Activated CD4-positive, alpha-beta T cell treated with anti-CD3 and anti-CD28 coated beads for 36 hours (primary cell): Measurements from ENCODE around the gene FBH1. TPM values are rescaled to one million over a fixed set of nuclear protein-coding genes. Genes with fewer than 3 reads are reported as not detected.
"Not testable (repeated sequence)": the region's sequence is repeated elsewhere in the genome, so short reads cannot be mapped to it uniquely, and the experiment has no call there.

Experiments used
- ATAC-seq: fragments of 200-7000 bp; cut with Tn5 transposase; one replicate; pipeline ENCODE4 v1.10.0; 2021; ENCODE audit warnings: mild to moderate bottlenecking, moderate library complexity
- CTCF ChIA-PET: fragments of 350-600 bp; sonication (Branson Sonifier 250); formaldehyde crosslinking; loops from one replicate; lab custom pipeline; 2021; ENCODE audit warnings: antibody characterized with exemption; lab: Charles Lee
- POLR2A ChIA-PET: fragments of 350-600 bp; sonication (Branson Sonifier 250); formaldehyde crosslinking; loops from one replicate; lab custom pipeline; 2021; ENCODE audit warnings: antibody characterized with exemption, inconsistent platforms; lab: Charles Lee
- DNase-seq: peaks from one replicate; pipeline ENCODE4 v3.0.0-alpha.2; 2020
- H3K27ac Mint-ChIP-seq: one replicate; pipeline ENCODE4 v1.8.0; 2021; ENCODE audit warnings: mixed read lengths
- H3K27me3 Mint-ChIP-seq: one replicate; pipeline ENCODE4 v1.8.0; 2021; ENCODE audit warnings: mixed read lengths
- H3K36me3 Mint-ChIP-seq: one replicate; pipeline ENCODE4 v1.8.0; 2021; ENCODE audit warnings: low read depth, mixed read lengths
- H3K4me1 Mint-ChIP-seq: one replicate; pipeline ENCODE4 v1.8.0; 2021; ENCODE audit warnings: mixed read lengths
- H3K4me3 Mint-ChIP-seq: one replicate; pipeline ENCODE4 v1.8.0; 2021; ENCODE audit warnings: mild to moderate bottlenecking, moderate library complexity, mixed read lengths
- H3K9me3 Mint-ChIP-seq: one replicate; pipeline ENCODE4 v1.8.0; 2021; ENCODE audit warnings: low read depth, mixed read lengths
- intact Hi-C, 2 experiments: fragments of 100-400 bp; cut with DNase I in 1 of 2; cut with micrococcal nuclease in 1 of 2; formaldehyde crosslinking; loops; one replicate each; pipeline versions ENCODE4 v1.14.2 to v1.15.1; 2022 to 2024; cut with DNase I, micrococcal nuclease
- total RNA-seq, 2 experiments: library from RNA; stranded (reverse); gene quantifications; one replicate each; pipeline ENCODE4 v1.2.3, GENCODE V29; 2021

Gene FBH1
- total RNA-seq, 2 experiments from 2014 or later, result 53.3 to 56.2 TPM

GRCh38 chr10:5858811-5859210 lies 31.2 kb upstream of the FBH1 start:
- DNase-seq (no peak), ATAC-seq (no peak)
- H3K27me3 Mint-ChIP-seq, result no peaks in the 10 kb centered on the region
- no peak overlapping the region for H3K27ac Mint-ChIP-seq
- H3K36me3 Mint-ChIP-seq, result peaks cover 5% of the 10 kb centered on the region
- no peaks in the 10 kb centered on the region for H3K9me3 Mint-ChIP-seq
- ChIA-PET CTCF (interaction anchor here (0.6 to 2.4 kb wide), 4 partner anchors 12 to 453 kb away, joined by 3 to 11 read pairs (median 4); no protein-coding TSS in a partner anchor), POLR2A (no interaction called here)
- H3K4me1 Mint-ChIP-seq, result no peaks in the 10 kb centered on the region
- H3K4me3 Mint-ChIP-seq, result no peak overlapping the region
- intact Hi-C loops, result no loop called here

- POLR2A ChIA-PET, result no interaction called here
- DNase-seq (no peak), ATAC-seq (no peak)
- no peaks in the 10 kb centered on the region for H3K27me3 Mint-ChIP-seq
- no peaks in the 10 kb centered on the region for H3K9me3 Mint-ChIP-seq
- peaks cover 5% of the 10 kb centered on the region for H3K36me3 Mint-ChIP-seq
- no peak overlapping the region for H3K4me3 Mint-ChIP-seq
- CTCF ChIA-PET, result interaction anchor here (0.8 kb wide), 1 partner anchor 11 kb away, joined by 7 read pairs; no protein-coding TSS in a partner anchor
- H3K27ac Mint-ChIP-seq, result no peak overlapping the region
- intact Hi-C loops, result no loop called here
- H3K4me1 Mint-ChIP-seq, result no peaks in the 10 kb centered on the region
These were observed 30.0 kb upstream of the FBH1 start for GRCh38 chr10:5860066-5860465.

DNA sequence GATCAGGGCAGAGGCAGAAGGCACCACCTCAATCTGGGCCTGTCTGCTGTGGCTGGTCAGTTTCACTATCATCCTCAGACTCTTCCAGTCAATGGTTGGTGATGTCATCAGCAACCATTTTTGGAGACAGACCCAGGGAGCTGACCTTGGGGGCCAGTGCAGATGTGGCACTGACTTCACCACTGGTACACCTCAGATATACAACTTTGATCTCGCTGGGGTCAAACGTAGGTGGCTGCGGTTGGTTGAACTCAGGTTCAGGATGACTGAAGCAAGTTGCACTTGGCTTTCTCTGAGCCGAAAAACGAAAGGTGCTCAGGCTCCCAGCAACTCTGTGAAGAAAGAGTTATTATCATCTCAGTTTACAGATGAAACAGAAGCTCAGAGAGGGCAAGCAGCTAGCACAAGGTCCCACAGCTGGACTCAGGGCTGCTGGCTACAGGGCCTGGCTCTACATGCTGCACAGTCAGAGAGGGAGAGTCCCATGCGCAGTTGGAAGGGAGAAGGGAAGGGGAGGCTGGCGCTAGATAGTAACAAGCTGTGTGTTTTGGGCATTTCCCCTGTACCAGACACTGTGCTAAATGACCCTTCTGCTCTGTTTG lies 27.6 kb upstream of the FBH1 start:
- ChIA-PET POLR2A (no interaction called here), CTCF (interaction anchor here (0.9 kb wide), 1 partner anchor 162 kb away, joined by 3 read pairs; no protein-coding TSS in a partner anchor)
- peak; percentile 42 for ATAC-seq
- no peaks in the 10 kb centered on the region for H3K4me1 Mint-ChIP-seq
- intact Hi-C loops, result no loop called here
- H3K4me3 Mint-ChIP-seq, result no peak overlapping the region
- H3K36me3 Mint-ChIP-seq, result peaks cover 5% of the 10 kb centered on the region
- no peaks in the 10 kb centered on the region for H3K9me3 Mint-ChIP-seq
- no peaks in the 10 kb centered on the region for H3K27me3 Mint-ChIP-seq
- DNase-seq, result no peak
- no peak overlapping the region for H3K27ac Mint-ChIP-seq

- CTCF ChIA-PET, result interaction anchor here (0.6 kb wide), 1 partner anchor 359 kb away, joined by 3 read pairs; no protein-coding TSS in a partner anchor
- POLR2A ChIA-PET, H3K4me1 Mint-ChIP-seq: not testable (repeated sequence)
These were observed 26.9 kb upstream of the FBH1 start for GRCh38 chr10:5862981-5863685.

GRCh38 chr10:5866451-5867081 lies 23.5 kb upstream of the FBH1 start:
- H3K36me3 Mint-ChIP-seq, intact Hi-C loops, DNase-seq, ATAC-seq, H3K4me1 Mint-ChIP-seq, POLR2A ChIA-PET, H3K27ac Mint-ChIP-seq, H3K9me3 Mint-ChIP-seq, CTCF ChIA-PET, H3K4me3 Mint-ChIP-seq, H3K27me3 Mint-ChIP-seq: not testable (repeated sequence)

More at GRCh38 chr10:5862981-5863685, 26.9 kb upstream of the FBH1 start:
- H3K36me3 Mint-ChIP-seq, intact Hi-C loops, H3K27me3 Mint-ChIP-seq, H3K27ac Mint-ChIP-seq, DNase-seq, H3K4me3 Mint-ChIP-seq, H3K9me3 Mint-ChIP-seq, ATAC-seq: not testable (repeated sequence)

DNA sequence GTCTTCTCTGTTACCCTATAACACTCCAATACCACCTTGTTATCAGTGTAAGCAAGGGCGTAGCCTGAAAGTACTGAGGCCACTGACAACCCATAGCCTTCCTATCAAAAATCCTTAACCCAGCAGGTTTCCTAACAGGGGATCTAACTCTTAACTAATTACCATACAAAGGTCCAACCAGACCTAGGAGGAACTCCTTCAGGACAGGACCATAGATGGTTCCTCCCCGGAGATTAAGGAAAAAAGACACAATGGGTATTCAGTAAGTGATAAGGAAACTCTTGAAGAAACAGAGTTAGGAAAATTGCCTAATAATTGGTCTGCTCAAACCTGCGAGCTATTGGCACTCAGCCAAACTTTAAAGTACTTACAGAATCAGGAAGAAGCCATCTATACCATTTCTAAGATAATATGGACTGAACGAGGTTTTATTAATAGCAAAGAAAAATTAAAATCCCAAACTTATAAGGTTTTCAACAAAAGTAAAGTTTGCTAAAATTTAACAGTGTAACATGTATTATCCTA lies 22.9 kb upstream of the FBH1 start:
- POLR2A ChIA-PET, intact Hi-C loops, ATAC-seq, H3K27ac Mint-ChIP-seq, H3K4me1 Mint-ChIP-seq, H3K4me3 Mint-ChIP-seq, H3K9me3 Mint-ChIP-seq, DNase-seq, H3K36me3 Mint-ChIP-seq, H3K27me3 Mint-ChIP-seq: not testable (repeated sequence)
- CTCF ChIA-PET, result interaction anchor here (2.0 kb wide), 1 partner anchor 21 kb away, joined by 5 read pairs; no protein-coding TSS in a partner anchor

DNA sequence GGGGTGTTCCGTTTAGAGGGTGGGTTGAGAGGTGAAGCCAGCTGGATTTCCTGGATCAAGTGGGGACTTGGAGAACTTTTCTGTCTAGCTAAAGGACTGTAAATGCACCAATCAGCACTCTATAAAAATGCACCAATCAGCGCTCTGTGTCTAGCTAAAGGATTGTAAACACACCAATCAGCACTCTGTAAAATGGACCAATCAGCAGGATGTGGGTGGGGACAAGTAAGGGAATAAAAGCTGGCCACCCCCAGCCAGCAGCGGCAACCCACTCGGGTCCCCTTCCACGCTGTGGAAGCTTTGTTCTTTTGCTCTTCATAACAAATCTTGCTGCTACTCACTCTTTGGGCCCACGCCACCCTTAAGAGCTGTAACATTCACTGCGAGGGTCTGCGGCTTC lies 21.7 kb upstream of the FBH1 start:
- H3K27ac Mint-ChIP-seq, H3K4me3 Mint-ChIP-seq, intact Hi-C loops, POLR2A ChIA-PET, H3K27me3 Mint-ChIP-seq, H3K4me1 Mint-ChIP-seq, H3K36me3 Mint-ChIP-seq, ATAC-seq, DNase-seq, H3K9me3 Mint-ChIP-seq: not testable (repeated sequence)
- CTCF ChIA-PET, result interaction anchor here (1.0 to 2.0 kb wide), 2 partner anchors 20 to 21 kb away, joined by 3 to 5 read pairs; partner anchors contain the start of genes ANKRD16 and FBH1

GRCh38 chr10:5869156-5869555 lies 20.9 kb upstream of the FBH1 start:
- peaks cover 4% of the 10 kb centered on the region for H3K4me1 Mint-ChIP-seq
- peaks cover 3% of the 10 kb centered on the region for H3K36me3 Mint-ChIP-seq
- intact Hi-C loops, result no loop called here
- ChIA-PET CTCF (interaction anchor here (1.0 to 2.0 kb wide), 4 partner anchors 19 to 58 kb away, joined by 3 to 7 read pairs (median 4); partner anchors contain the start of genes ANKRD16 and FBH1), POLR2A (no interaction called here)
- no peak for DNase-seq
- no peak overlapping the region for H3K4me3 Mint-ChIP-seq
- H3K27me3 Mint-ChIP-seq, result no peaks in the 10 kb centered on the region
- no peak for ATAC-seq
- no peak overlapping the region for H3K27ac Mint-ChIP-seq
- peaks cover 3% of the 10 kb centered on the region for H3K9me3 Mint-ChIP-seq

- H3K4me1 Mint-ChIP-seq, result peaks cover 4% of the 10 kb centered on the region
- CTCF ChIA-PET, result interaction anchor here (0.9 kb wide), 1 partner anchor 11 kb away, joined by 7 read pairs; no protein-coding TSS in a partner anchor
- intact Hi-C loops, result loop anchor here in 1 of 2 experiments (5.0 kb wide), 1 partner anchor 429 kb away; no protein-coding TSS in a partner anchor
- H3K4me3 Mint-ChIP-seq, result no peak overlapping the region
- POLR2A ChIA-PET, result interaction anchor here (0.6 kb wide), 1 partner anchor 1083 kb away, joined by 4 read pairs; no protein-coding TSS in a partner anchor
- no peak overlapping the region for H3K27ac Mint-ChIP-seq
- H3K9me3 Mint-ChIP-seq, result peaks cover 3% of the 10 kb centered on the region
- no peak for ATAC-seq
- H3K36me3 Mint-ChIP-seq, result peaks cover 10% of the 10 kb centered on the region
- no peaks in the 10 kb centered on the region for H3K27me3 Mint-ChIP-seq
- no peak for DNase-seq
These were observed 18.4 kb upstream of the FBH1 start for GRCh38 chr10:5871596-5871995.

DNA sequence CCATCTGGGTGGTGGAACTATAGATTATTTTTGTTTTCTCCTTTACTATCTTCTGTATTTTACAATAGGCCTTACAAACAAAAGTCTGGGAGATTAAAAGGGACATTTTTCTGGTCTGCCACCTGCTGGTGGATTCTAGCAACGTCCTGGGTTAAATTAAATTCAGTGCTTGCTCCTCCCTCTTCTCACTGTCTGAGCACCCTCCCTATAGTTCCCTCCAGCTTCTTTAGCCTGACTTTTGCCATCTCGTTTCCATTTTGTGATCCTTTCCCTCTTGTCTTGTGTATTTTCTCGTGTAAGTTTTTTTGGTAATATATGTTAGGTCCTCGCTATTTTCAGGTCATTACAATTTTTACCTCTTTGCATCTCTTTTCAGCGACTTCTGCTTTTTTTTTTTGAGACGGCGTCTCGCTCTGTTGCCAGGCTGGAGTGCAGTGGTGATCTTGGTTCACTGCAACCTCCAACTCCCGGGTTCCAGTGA lies 16.5 kb upstream of the FBH1 start:
- Mint-ChIP-seq H3K27me3 (no peaks in the 10 kb centered on the region), H3K36me3 (peaks cover 20% of the 10 kb centered on the region), H3K4me3 (no peak overlapping the region), H3K27ac (no peak overlapping the region), H3K4me1 (peaks cover 4% of the 10 kb centered on the region), H3K9me3 (peaks cover 2% of the 10 kb centered on the region)
- ATAC-seq (peak; percentile 95), DNase-seq (peak; percentile 77)
- POLR2A ChIA-PET, result interaction anchor here (0.9 kb wide), 1 partner anchor 60 kb away, joined by 6 read pairs; the partner anchor contains the start of gene GDI2
- CTCF ChIA-PET, result interaction anchor here (0.6 to 3.0 kb wide), 14 partner anchors 10 to 1616 kb away, joined by 3 to 16 read pairs (median 5); no protein-coding TSS in a partner anchor
- intact Hi-C loops, result loop anchor here (1.0 to 5.0 kb wide), 6 partner anchors 53 to 431 kb away; partner anchors contain the start of gene GDI2 (in 2 of the 2)
